ENCODE measurements around the gene TNFSF12.

DNA sequence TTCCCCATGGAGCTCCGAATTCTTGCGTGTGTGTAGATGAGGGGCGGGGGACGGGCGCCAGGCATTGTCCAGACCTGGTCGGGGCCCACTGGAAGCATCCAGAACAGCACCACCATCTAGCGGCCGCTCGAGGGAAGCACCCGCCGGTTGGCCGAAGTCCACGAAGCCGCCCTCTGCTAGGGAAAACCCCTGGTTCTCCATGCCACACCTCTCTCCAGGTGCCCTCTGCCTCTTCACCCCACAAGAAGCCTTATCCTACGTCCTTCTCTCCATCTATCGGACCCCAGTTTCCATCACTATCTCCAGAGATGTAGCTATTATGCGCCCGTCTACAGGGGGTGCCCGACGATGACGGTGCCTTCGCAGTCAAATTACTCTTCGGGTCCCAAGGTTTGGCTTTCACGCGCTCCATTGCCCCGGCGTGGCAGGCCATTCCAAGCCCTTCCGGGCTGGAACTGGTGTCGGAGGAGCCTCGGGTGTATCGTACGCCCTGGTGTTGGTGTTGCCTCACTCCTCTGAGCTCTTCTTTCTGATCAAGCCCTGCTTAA, 12.2 kb downstream of the TNFSF12 start:
- TF ChIP-seq, protein P1, sequence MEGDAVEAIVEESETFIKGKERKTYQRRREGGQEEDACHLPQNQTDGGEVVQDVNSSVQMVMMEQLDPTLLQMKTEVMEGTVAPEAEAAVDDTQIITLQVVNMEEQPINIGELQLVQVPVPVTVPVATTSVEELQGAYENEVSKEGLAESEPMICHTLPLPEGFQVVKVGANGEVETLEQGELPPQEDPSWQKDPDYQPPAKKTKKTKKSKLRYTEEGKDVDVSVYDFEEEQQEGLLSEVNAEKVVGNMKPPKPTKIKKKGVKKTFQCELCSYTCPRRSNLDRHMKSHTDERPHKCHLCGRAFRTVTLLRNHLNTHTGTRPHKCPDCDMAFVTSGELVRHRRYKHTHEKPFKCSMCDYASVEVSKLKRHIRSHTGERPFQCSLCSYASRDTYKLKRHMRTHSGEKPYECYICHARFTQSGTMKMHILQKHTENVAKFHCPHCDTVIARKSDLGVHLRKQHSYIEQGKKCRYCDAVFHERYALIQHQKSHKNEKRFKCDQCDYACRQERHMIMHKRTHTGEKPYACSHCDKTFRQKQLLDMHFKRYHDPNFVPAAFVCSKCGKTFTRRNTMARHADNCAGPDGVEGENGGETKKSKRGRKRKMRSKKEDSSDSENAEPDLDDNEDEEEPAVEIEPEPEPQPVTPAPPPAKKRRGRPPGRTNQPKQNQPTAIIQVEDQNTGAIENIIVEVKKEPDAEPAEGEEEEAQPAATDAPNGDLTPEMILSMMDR (IDR thresholded peaks at IDR 0.05; ENCODE audit: low read depth, low read length), result peak; percentile 42
- TF ChIP-seq MYC (IDR thresholded peaks at IDR 0.05; ENCODE audit: low read depth, low read length), result 0 out of 2 replicates have a peak, but pooled peaks have one; percentile 59
- TF ChIP-seq, protein P2, sequence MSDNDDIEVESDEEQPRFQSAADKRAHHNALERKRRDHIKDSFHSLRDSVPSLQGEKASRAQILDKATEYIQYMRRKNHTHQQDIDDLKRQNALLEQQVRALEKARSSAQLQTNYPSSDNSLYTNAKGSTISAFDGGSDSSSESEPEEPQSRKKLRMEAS (IDR thresholded peaks at IDR 0.05; ENCODE audit: low read depth, low read length), result 0 out of 2 replicates have a peak, but pooled peaks have one; percentile 34

Measured in NB4 (cell line).